H1 (cell line): Measurements from ENCODE around the gene RGPD3. TPM values are rescaled to one million over a fixed set of nuclear protein-coding genes. Genes with fewer than 3 reads are reported as not detected.
"Not testable (repeated sequence)": the region's sequence is repeated elsewhere in the genome, so short reads cannot be mapped to it uniquely, and the experiment has no call there.

Experiments used
- CTCF ChIA-PET: fragments of 300-600 bp; sonication (Branson Sonifier 250); formaldehyde crosslinking; loops from one replicate; lab custom pipeline; 2021; ENCODE audit not compliant: partially characterized antibody; lab: Charles Lee
- POLR2A ChIA-PET: fragments of 300-600 bp; sonication (Branson Sonifier 250); formaldehyde crosslinking; loops from one replicate; lab custom pipeline; 2021; ENCODE audit warnings: inconsistent platforms; ENCODE audit not compliant: partially characterized antibody; lab: Charles Lee
- DNase-seq, 2 experiments: peaks; one replicate each; pipeline versions ENCODE4 v3.0.0 to v3.0.0-alpha.2; 2010 to 2022; ENCODE audit warnings: low spot score in 2 of 2, low read depth in 1 of 2, mixed read lengths in 1 of 2
- FAIRE-seq: peaks from 2 replicates; lab custom pipeline; 2011; peaks lifted over from hg19 to GRCh38; lab: Jason Lieb, UNC
- H2AFZ ChIP-seq: 2 replicates; pipeline ENCODE4 v1.8.1; 2012; ENCODE audit warnings: low read length, inconsistent platforms
- H2AK5ac ChIP-seq: 2 replicates; pipeline ENCODE4 v1.6.1; 2013; ENCODE audit warnings: low read depth, low read length
- H2BK120ac ChIP-seq: replicated peaks from 2 replicates; pipeline ENCODE3; 2013; ENCODE audit warnings: low read depth, low read length, inconsistent platforms
- H2BK12ac ChIP-seq: 2 replicates; pipeline ENCODE4 v1.6.1; 2013; ENCODE audit warnings: low read depth, low read length
- H2BK15ac ChIP-seq: 2 replicates; pipeline ENCODE4 v1.6.1; 2013; ENCODE audit warnings: low read length
- H2BK20ac ChIP-seq: 2 replicates; pipeline ENCODE4 v1.6.1; 2013; ENCODE audit warnings: low read length
- H2BK5ac ChIP-seq: 2 replicates; pipeline ENCODE4 v1.6.1; 2013; ENCODE audit warnings: low read depth, low read length
- H3K14ac ChIP-seq: 2 replicates; pipeline ENCODE4 v1.6.1; 2013; ENCODE audit warnings: inconsistent platforms; ENCODE audit not compliant: insufficient read length
- H3K18ac ChIP-seq: 2 replicates; pipeline ENCODE4 v1.6.1; 2013; ENCODE audit warnings: low read length; ENCODE audit errors: extremely low read depth
- H3K23ac ChIP-seq: 2 replicates; pipeline ENCODE4 v1.6.1; 2013; ENCODE audit warnings: inconsistent platforms; ENCODE audit not compliant: insufficient read length
- H3K23me2 ChIP-seq: 2 replicates; pipeline ENCODE4 v1.6.1; 2013; ENCODE audit warnings: low read depth, low read length
- H3K27ac ChIP-seq: 2 replicates; pipeline ENCODE4 v1.6.1; 2011; ENCODE audit warnings: low read depth, low read length, inconsistent platforms
- H3K27me3 ChIP-seq, 4 experiments: replicated peaks in 1 of 4; 1 replicate in 1 of 4; 2 replicates in 3 of 4; pipeline versions ENCODE4 v1.6.1 to v1.8.1; 2011 to 2013; ENCODE audit warnings: low read length in 3 of 4, mild to moderate bottlenecking in 3 of 4, inconsistent platforms in 2 of 4, mixed read lengths in 2 of 4, moderate library complexity in 1 of 4; ENCODE audit not compliant: control insufficient read depth in 3 of 4, insufficient read depth in 3 of 4; ENCODE audit errors: extremely low read depth in 1 of 4
- H3K36me3 ChIP-seq, 4 experiments: 2 replicates each; pipeline versions ENCODE4 v1.6.1 to v1.8.1; 2011 to 2013; ENCODE audit warnings: mild to moderate bottlenecking in 4 of 4, low read length in 3 of 4, moderate library complexity in 2 of 4, control low read depth in 1 of 4, inconsistent platforms in 1 of 4; ENCODE audit not compliant: insufficient read depth in 4 of 4, control insufficient read depth in 2 of 4
- H3K4ac ChIP-seq: replicated peaks from 2 replicates; pipeline ENCODE3; 2013; ENCODE audit warnings: low read length, low read depth, mixed read lengths, inconsistent platforms; ENCODE audit not compliant: insufficient read length
- H3K4me1 ChIP-seq, 4 experiments: replicated peaks in 1 of 4; 1 replicate in 1 of 4; 2 replicates in 3 of 4; pipeline versions ENCODE4 v1.6.1 to v1.8.1; 2011 to 2013; ENCODE audit warnings: low read length in 3 of 4, inconsistent platforms in 2 of 4, mixed read lengths in 1 of 4; ENCODE audit not compliant: insufficient read depth in 4 of 4, control insufficient read depth in 3 of 4
- H3K4me2 ChIP-seq, 2 experiments: 2 replicates each; pipeline versions ENCODE4 v1.6.1 to v1.8.1; 2011 to 2013; ENCODE audit warnings: low read depth in 2 of 2, low read length in 2 of 2, control low read depth in 1 of 2, inconsistent platforms in 1 of 2, mild to moderate bottlenecking in 1 of 2; ENCODE audit not compliant: insufficient read depth in 1 of 2
- H3K4me3 ChIP-seq, 4 experiments: fragments of 200-600, 300-600 bp in 1 of 4; sonication (generic), shearing (Covaris generic), sonication (Bioruptor Twin) in 1 of 4; 2 replicates each; pipeline versions ENCODE4 v1.5.1 to v1.8.1; 2011 to 2016; ENCODE audit warnings: low read length in 4 of 4, low read depth in 3 of 4, control low read depth in 2 of 4, inconsistent platforms in 2 of 4, mild to moderate bottlenecking in 2 of 4, mixed read lengths in 1 of 4, moderate library complexity in 1 of 4; ENCODE audit not compliant: insufficient read depth in 2 of 4; ENCODE audit errors: extremely low read depth in 1 of 4
- H3K56ac ChIP-seq: replicated peaks from 2 replicates; pipeline ENCODE3; 2013; ENCODE audit warnings: low read depth, mild to moderate bottlenecking, mixed read lengths, low read length, inconsistent platforms; ENCODE audit not compliant: insufficient read length
- H3K79me1 ChIP-seq: 2 replicates; pipeline ENCODE4 v1.6.1; 2013; ENCODE audit warnings: low read depth, low read length, control low read depth
- H3K79me2 ChIP-seq, 2 experiments: 2 replicates each; pipeline versions ENCODE4 v1.6.1 to v1.8.1; 2012 to 2013; ENCODE audit warnings: low read length in 2 of 2, mild to moderate bottlenecking in 2 of 2, inconsistent platforms in 1 of 2; ENCODE audit not compliant: insufficient read depth in 2 of 2, control insufficient read depth in 1 of 2
- H3K9ac ChIP-seq, 4 experiments: replicated peaks in 1 of 4; 1 replicate in 1 of 4; 2 replicates in 3 of 4; pipeline versions ENCODE4 v1.6.1 to v1.8.1; 2011 to 2013; ENCODE audit warnings: low read depth in 3 of 4, low read length in 3 of 4, control low read depth in 2 of 4, mild to moderate bottlenecking in 2 of 4, moderate library complexity in 2 of 4, inconsistent platforms in 1 of 4; ENCODE audit errors: extremely low read depth in 1 of 4
- H3K9me3 ChIP-seq, 2 experiments: 2 replicates each; pipeline versions ENCODE4 v1.6.1 to v1.8.1; 2012 to 2013; ENCODE audit warnings: mild to moderate bottlenecking in 2 of 2, moderate library complexity in 2 of 2, control low read depth in 1 of 2, inconsistent platforms in 1 of 2, low read depth in 1 of 2, low read length in 1 of 2, mixed read lengths in 1 of 2; ENCODE audit not compliant: insufficient read depth in 2 of 2
- H4K20me1 ChIP-seq, 2 experiments: replicated peaks in 1 of 2; 2 replicates each; pipeline versions ENCODE3 to v1.8.1; 2011 to 2013; ENCODE audit warnings: inconsistent platforms in 2 of 2, low read length in 2 of 2, mild to moderate bottlenecking in 1 of 2; ENCODE audit not compliant: insufficient read depth in 2 of 2, control insufficient read depth in 1 of 2
- H4K5ac ChIP-seq: 2 replicates; pipeline ENCODE4 v1.6.1; 2013; ENCODE audit warnings: low read length, low read depth, mixed read lengths, inconsistent platforms; ENCODE audit not compliant: insufficient read length
- H4K8ac ChIP-seq: 2 replicates; pipeline ENCODE4 v1.8.0; 2013; ENCODE audit warnings: mild to moderate bottlenecking, moderate library complexity, low read length, inconsistent platforms; ENCODE audit not compliant: insufficient read depth; ENCODE audit errors: extremely low read depth
- H4K91ac ChIP-seq: replicated peaks from 2 replicates; pipeline ENCODE3; 2013; ENCODE audit warnings: low read length, mixed read lengths, inconsistent platforms; ENCODE audit not compliant: insufficient read length
- BACH1 ChIP-seq: IDR thresholded peaks from 2 replicates; pipeline ENCODE4 v1.6.1; 2012; ENCODE audit warnings: low read length, improper control_type of control experiment
- FOSL1 ChIP-seq: IDR thresholded peaks from 2 replicates; pipeline ENCODE4 v1.6.1; 2011; ENCODE audit warnings: mild to moderate bottlenecking, low read depth, low read length, moderate library complexity; ENCODE audit not compliant: insufficient read depth
- KDM1A ChIP-seq: fragments of 200-600, 300-600 bp; sonication (generic); IDR thresholded peaks from 2 replicates; pipeline ENCODE4 v1.7.1; 2016; ENCODE audit warnings: mild to moderate bottlenecking, low read length, borderline replicate concordance
- SAP30 ChIP-seq: fragments of 300-600 bp; sonication (generic); IDR thresholded peaks from 2 replicates; pipeline ENCODE4 v1.7.1; 2012; ENCODE audit warnings: low read length, moderate library complexity, mild to moderate bottlenecking, inconsistent platforms; ENCODE audit not compliant: insufficient read depth, insufficient replicate concordance
- SP4 ChIP-seq: IDR thresholded peaks from 2 replicates; pipeline ENCODE4 v1.6.1; 2012; ENCODE audit warnings: low read length, inconsistent platforms
- WGBS, 2 experiments: shearing (Covaris generic) in 1 of 2; methylation state at CpG; one replicate each; pipeline versions ENCODE4 v1.1.6 to v1.1.7; 2013 to 2015; ENCODE audit warnings: low lambda C conversion rate in 2 of 2, mixed read lengths in 2 of 2, inconsistent platforms in 1 of 2, low coverage in 1 of 2, missing lambda C conversion rate in 1 of 2; ENCODE audit not compliant: insufficient replicate concordance in 2 of 2, insufficient coverage in 1 of 2, insufficient read length in 1 of 2; ENCODE audit errors: extremely low coverage in 1 of 2, missing lambda C conversion rate in 1 of 2; 5-methylcytosine and 5-hydroxymethylcytosine counted together
- polyA plus RNA-seq, 7 experiments: library from polyadenylated mRNA; depleted of rRNA in 3 of 7; stranded (reverse) in 5 of 7; unstranded in 2 of 7; fragments of >200 nt in 5 of 7; fragments of 200-250 nt in 2 of 7; gene quantifications; 1 replicate in 5 of 7; 2 replicates in 1 of 7; 4 replicates in 1 of 7; pipeline versions ENCODE4 v1.2.1 to v1.2.3, GENCODE V29; 2011 to 2013; ENCODE audit warnings: missing spikeins in 2 of 7, mixed read lengths in 2 of 7
- total RNA-seq: library from RNA; stranded (reverse); fragmentation: NEBNext Ultra II Directional; extraction: Animal tissue kit (Norgen Biotek cat#: 25700); gene quantifications from 2 replicates; pipeline ENCODE4 v1.2.1, GENCODE V29; 2021
- TF ChIP-seq, protein P1 (sequence below): IDR thresholded peaks from 2 replicates; pipeline ENCODE4 v1.6.1; 2012; ENCODE audit warnings: inconsistent platforms
- TF ChIP-seq, protein P2 (sequence below): IDR thresholded peaks from 2 replicates; pipeline ENCODE4 v1.6.1; 2011; ENCODE audit warnings: low read length, improper control_type of control experiment

RGPD3 gene
- total and polyA plus RNA-seq, 2 of the 8 experiments (the other 6 are each of a cell fraction or from before 2014, with no cell fraction given), result 0.08 to 0.17 TPM

- TF ChIP-seq FOSL1, result no peak
- no peak for TF ChIP-seq SP4
- TF ChIP-seq, protein P1, sequence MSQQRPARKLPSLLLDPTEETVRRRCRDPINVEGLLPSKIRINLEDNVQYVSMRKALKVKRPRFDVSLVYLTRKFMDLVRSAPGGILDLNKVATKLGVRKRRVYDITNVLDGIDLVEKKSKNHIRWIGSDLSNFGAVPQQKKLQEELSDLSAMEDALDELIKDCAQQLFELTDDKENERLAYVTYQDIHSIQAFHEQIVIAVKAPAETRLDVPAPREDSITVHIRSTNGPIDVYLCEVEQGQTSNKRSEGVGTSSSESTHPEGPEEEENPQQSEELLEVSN, result no peak
- TF ChIP-seq SAP30, result no peak
- TF ChIP-seq BACH1, result no peak
- TF ChIP-seq, protein P2, sequence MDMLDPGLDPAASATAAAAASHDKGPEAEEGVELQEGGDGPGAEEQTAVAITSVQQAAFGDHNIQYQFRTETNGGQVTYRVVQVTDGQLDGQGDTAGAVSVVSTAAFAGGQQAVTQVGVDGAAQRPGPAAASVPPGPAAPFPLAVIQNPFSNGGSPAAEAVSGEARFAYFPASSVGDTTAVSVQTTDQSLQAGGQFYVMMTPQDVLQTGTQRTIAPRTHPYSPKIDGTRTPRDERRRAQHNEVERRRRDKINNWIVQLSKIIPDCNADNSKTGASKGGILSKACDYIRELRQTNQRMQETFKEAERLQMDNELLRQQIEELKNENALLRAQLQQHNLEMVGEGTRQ, result no peak
- no peak for TF ChIP-seq KDM1A
Observed at GRCh38 chr2:106516436-106516835, 48.2 kb upstream of the RGPD3 start (continued).

- H3K4me1 ChIP-seq, H3K79me1 ChIP-seq, H3K9me3 ChIP-seq, H2BK5ac ChIP-seq, H3K18ac ChIP-seq, CTCF ChIA-PET, H4K8ac ChIP-seq, H2BK120ac ChIP-seq, FAIRE-seq, H2AFZ ChIP-seq, H4K91ac ChIP-seq, H3K9ac ChIP-seq, H2AK5ac ChIP-seq, H3K14ac ChIP-seq, H2BK12ac ChIP-seq, H3K36me3 ChIP-seq, H3K23ac ChIP-seq, H3K27ac ChIP-seq, H3K56ac ChIP-seq, H2BK20ac ChIP-seq, POLR2A ChIA-PET, H3K27me3 ChIP-seq, H4K20me1 ChIP-seq, H3K23me2 ChIP-seq, H4K5ac ChIP-seq, H3K4me2 ChIP-seq, DNase-seq, H3K4me3 ChIP-seq, H2BK15ac ChIP-seq, H3K79me2 ChIP-seq, H3K4ac ChIP-seq: not testable (repeated sequence)
- 100% methylated on average over 3 of the region's 3 CpGs; no CpG with 5 or more reads in 1 of the 2 experiments for WGBS, 2 experiments
Observed at GRCh38 chr2:106514827-106515226, 46.6 kb upstream of the RGPD3 start.
